Iris pigment epithelial cell (primary cell): ENCODE data around the gene TAF4.
A peak's percentile ranks its signal among the peaks of the same experiment; 100 is the strongest.
"Not testable (repeated sequence)": the region's sequence is repeated elsewhere in the genome, so short reads cannot be mapped to it uniquely, and the experiment has no call there.

Experiments
- DNase-seq: peaks from one replicate; pipeline ENCODE4 v3.0.0-alpha.2; 2011; ENCODE audit warnings: low read depth

TAF4 gene, protein sequence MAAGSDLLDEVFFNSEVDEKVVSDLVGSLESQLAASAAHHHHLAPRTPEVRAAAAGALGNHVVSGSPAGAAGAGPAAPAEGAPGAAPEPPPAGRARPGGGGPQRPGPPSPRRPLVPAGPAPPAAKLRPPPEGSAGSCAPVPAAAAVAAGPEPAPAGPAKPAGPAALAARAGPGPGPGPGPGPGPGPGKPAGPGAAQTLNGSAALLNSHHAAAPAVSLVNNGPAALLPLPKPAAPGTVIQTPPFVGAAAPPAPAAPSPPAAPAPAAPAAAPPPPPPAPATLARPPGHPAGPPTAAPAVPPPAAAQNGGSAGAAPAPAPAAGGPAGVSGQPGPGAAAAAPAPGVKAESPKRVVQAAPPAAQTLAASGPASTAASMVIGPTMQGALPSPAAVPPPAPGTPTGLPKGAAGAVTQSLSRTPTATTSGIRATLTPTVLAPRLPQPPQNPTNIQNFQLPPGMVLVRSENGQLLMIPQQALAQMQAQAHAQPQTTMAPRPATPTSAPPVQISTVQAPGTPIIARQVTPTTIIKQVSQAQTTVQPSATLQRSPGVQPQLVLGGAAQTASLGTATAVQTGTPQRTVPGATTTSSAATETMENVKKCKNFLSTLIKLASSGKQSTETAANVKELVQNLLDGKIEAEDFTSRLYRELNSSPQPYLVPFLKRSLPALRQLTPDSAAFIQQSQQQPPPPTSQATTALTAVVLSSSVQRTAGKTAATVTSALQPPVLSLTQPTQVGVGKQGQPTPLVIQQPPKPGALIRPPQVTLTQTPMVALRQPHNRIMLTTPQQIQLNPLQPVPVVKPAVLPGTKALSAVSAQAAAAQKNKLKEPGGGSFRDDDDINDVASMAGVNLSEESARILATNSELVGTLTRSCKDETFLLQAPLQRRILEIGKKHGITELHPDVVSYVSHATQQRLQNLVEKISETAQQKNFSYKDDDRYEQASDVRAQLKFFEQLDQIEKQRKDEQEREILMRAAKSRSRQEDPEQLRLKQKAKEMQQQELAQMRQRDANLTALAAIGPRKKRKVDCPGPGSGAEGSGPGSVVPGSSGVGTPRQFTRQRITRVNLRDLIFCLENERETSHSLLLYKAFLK

GRCh38 chr20:62065674-62066338, at the start of gene TAF4:
Gene TAF4, minus strand, starts transcription at chr20:62065881. Its CDS starts 71 bp downstream, at chr20:62065810.
- DNase-seq = peak; percentile 64

DNA sequence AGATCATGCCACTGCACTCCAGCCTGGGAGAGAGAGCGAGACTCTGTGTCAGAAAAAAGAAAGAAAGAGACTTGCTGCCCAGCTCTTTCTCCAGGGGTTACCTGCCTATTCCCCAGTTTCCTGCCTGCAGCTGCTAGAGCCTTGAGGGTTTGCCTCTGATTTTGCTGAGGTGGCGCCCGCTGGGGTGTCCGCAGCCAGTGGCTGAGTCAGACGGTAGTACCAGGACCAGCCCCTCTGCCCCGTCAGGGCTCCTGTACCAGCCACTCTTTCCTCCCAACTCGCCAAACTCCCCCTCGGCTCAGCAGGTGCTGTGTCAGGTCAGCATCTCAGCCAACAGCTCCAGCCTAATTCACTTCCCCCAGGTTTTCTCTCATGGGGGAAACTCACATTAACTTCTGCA, 49.2 kb upstream of the TAF4 start:
- no peak for DNase-seq

GRCh38 chr20:62112368-62112767, 46.7 kb upstream of the TAF4 start:
- no peak for DNase-seq

- DNase-seq = no peak
Observed at GRCh38 chr20:62111148-62111547, 45.5 kb upstream of the TAF4 start.

GRCh38 chr20:62105592-62105991, 39.9 kb upstream of the TAF4 start:
- DNase-seq = no peak

DNA sequence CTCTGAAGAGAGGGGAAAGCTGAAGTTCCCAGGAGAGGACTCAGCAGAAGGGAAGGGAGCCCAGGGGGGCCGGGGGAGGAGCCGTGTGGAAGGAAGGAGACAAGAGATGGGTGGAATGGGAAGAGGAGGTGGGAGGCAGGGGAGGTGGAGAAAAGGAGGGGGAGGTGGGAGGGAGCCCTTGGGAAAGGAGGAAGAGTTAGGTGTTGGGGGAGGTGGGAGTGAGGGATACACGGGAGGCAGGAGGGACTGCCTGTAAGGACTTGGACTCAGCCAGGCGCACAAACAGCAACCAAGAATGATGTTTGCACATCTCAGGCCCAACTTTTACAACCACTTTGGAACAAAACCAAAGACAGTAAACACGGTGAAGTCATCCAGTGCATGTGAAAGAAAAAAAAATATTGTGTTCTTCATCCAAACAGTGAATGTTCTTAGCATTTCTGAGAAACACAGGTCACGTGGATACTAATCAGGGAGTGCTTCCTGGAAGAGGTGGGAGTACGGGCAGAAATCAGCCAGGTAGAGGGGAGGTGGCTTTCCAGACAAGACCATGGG, 39.2 kb upstream of the TAF4 start:
- peak; percentile 67 for DNase-seq

GRCh38 chr20:62104234-62104789, 38.6 kb upstream of the TAF4 start:
- no peak for DNase-seq

DNA sequence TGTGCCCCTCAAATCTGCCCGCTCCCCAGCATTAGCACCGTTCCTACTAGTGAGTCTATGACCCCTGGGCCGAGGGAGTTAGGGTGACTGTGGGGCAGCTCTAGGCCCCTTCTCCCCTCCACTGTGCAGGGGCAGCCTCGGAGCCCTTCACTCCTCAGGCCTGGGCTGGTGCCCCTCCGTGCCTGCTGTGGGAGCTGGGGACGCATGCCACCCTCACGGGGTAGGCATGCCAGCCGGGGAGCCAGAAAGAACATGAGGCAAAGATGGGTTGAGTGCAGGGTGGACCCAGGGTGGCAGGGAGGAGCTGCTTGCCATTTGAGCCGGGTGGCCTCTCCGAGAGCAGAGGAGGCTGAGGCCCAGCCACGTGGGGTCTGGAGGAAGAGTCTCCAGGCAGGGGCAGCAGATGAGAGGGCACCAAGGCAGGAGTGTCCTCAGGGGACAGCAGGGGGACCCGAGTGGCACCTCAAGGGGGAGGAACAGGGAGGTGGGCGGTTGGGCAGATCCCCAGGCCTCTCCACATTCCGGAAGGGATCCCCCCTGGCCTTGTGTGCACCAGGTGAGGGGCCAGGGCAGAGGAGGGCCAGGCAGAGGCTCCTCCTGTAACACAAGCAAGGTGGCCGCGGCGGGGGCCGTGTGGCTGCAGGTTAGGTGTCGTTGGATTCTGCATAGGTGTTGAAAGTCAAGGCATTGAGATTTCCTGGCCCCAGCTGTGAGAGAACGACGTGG, 38.0 kb upstream of the TAF4 start:
- DNase-seq = no peak

- DNase-seq = no peak
Observed at GRCh38 chr20:62101078-62101477, 35.4 kb upstream of the TAF4 start.

DNA sequence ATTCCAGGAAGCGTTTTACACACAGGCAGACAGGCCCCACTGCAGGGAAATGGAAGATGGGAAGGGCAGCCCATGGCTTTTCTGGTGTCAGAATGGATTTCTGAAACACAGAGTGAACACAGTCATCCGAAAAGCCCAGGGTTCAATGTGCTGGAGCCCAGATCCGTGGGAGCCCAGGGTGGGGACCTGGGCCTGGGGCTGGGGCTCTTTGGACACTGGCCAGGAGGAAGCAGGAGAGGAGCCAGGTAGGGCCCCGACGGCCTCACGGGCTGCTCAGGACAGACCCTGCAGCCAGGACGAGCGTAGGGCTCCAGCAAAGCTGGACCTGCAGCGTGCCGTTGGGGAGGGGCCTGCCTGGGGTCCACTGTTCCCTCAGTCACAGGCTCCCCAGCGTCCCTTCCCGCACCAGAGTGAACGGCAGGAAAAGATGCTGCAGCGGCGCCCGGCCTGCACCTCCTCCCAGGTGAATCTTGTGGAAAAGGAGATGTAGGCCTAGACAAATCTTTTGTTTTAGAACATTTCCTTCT, 32.3 kb upstream of the TAF4 start:
- no peak for DNase-seq

- no peak for DNase-seq
Observed at GRCh38 chr20:62096421-62097380, 31.0 kb upstream of the TAF4 start.

GRCh38 chr20:62089393-62089792, 23.7 kb upstream of the TAF4 start:
- no peak for DNase-seq

GRCh38 chr20:62088258-62089127, 22.8 kb upstream of the TAF4 start:
- DNase-seq = peak; percentile 98

DNA sequence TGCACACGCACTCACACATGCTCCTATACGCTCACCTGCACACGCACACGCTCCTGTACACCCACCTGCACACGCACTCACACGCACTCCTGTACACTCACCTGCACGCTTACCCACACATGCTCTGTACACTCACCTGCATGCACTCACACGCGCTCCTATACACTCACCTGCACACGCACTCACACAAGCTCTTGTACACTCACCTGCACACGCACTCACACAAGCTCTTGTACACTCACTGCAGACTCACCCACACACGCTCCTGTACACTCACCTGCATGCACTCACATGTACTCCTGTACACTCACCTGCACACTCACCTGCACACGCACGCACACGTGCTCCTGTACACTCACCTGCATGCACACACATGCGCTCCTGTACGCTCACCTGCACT, 22.0 kb upstream of the TAF4 start:
- no peak for DNase-seq

- peak; percentile 39 for DNase-seq
Observed at GRCh38 chr20:62087227-62087626, 21.5 kb upstream of the TAF4 start.

DNA sequence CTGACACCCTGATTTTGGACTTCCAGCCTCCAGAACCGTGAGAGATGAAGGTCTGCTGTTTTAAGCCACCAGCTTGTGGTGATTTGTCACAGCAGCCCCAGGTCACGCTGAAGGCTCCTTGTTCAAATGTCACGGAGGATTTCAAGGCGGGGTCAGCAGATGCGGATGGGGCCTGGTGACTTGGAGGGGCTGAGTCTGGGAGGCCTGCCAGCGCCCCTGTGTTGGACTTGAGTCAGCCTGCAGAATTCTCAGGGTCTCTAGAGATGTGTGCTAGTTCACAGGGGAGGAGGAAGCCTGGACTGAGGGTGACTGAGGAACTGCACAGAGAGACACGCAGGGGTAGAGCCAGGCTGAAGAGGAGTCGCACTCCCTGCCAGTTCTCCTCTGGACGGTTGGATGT, 19.5 kb upstream of the TAF4 start:
- no peak for DNase-seq

- not testable (repeated sequence) for DNase-seq
Observed at GRCh38 chr20:62084224-62084623, 18.5 kb upstream of the TAF4 start.

DNA sequence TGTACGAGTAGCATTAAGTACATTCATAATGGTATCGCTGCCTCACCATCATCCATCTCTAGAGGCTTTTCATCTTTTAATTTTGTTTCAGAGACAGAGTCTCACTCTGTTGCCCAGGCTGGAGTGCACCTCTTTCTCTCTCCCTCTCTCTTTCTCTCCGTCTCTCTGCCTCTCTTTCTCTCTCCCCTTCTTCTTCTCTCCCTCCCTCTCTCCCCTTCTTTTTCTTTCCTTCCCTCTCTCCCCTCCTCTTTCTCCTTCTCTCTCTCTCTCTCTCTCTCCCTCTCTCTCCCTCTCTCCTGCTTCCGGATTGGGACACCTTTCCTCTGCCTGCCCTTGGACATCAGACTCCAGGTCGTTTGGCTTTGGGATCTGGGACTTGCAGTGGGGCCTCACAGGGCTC, 17.6 kb upstream of the TAF4 start:
- DNase-seq = no peak
